DMS 273 treated with DMSO at 0.1 percent for 48 hours (cell line): ENCODE measurements around the gene CTRL.
"Not testable (repeated sequence)": the region's sequence is repeated elsewhere in the genome, so short reads cannot be mapped to it uniquely, and the experiment has no call there.

Source experiments
- DNase-seq: peaks from one replicate; lab custom pipeline; 2025; lab: John Stamatoyannopoulos, UW

The CTRL gene

GRCh38 chr16:67931712-67932461 lies at the start of gene CTRL:
TSS of gene CTRL (minus strand) at chr16:67931862. CDS start at chr16:67931852, 10 bp downstream.
- DNase-seq, result no peak

DNA sequence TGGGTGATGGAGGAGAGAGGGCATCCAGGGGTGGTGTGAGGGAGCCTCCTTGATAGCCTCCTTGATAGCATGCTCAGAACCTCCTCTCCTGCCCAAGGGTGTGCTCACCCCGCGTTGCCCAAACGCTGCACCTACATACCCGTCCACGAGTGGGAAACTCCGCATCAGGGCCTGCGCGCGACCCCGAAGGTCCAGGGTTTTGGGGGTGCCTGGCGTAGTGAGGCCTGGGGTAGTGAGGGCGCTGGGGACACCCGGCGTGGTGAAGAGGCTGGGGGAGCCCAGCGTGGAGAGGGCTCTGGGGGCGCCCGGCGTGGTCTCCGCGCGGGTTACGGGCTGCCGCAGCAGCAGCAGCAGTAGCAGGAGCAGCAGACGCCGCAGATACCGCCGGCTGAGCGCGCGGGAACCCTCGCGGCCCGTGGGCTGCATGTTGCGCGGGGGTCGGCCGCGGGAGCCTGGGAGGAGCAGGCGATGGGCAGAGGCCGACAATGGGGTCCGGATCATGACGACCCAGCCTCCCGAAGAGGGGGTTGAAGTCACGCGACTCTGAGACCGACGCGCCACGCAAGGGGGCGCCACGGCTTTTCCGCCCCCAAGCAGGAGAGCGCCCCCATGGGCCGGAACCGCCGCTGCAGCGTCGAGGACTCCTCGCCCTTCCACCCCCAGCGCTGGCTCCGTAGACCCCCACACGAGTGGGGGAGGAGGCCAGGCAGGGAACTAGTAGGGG lies 48.5 kb upstream of the CTRL start, which contains the start of gene DPEP3:
Gene DPEP3, minus strand, starts transcription at position 545 of the 724 bp plus-strand sequence. Its CDS starts 119 bp downstream, at position 426.
- DNase-seq, result no peak

DNA sequence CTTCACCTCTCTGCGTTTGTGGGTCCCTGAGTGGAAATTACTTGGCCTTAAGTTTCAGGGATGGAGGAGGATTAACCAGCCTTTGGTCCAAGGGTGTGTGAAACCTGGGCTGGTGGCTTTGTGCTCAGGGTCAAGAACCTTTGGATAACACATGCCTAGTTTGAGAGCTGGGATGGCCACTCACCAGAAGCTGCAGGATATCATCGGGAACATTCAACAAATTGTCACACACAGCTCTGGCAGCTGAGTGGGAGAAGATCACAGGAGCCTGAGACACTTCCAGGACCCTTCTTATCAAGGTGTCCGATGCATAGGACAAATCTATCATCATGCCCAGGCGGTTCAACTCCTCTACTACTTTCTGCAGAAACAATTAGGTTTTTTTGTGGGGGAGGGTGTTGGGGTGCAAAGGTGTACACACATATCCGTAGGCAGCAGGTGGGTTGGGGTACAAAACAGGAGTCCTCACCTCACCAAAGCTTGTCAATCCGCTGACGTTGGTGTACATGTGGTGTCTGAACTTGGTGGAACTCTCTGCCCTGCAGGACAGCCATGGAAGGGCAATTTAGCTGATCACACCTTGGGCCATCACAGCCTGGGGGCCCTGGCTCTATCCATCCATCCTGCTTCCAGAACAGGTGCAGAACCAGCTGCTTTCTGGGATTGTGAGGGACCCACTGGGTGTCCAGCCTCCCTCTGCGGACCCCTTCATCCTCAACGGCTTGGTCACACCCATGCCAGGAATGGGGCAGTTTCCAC lies 46.0 kb upstream of the CTRL start:
- no peak for DNase-seq

- no peak for DNase-seq
Measured at GRCh38 chr16:67977005-67977404, 45.3 kb upstream of the CTRL start.

GRCh38 chr16:67976205-67976604 lies 44.5 kb upstream of the CTRL start:
- DNase-seq, result no peak

- DNase-seq, result no peak
Measured at GRCh38 chr16:67975321-67976105, 43.9 kb upstream of the CTRL start.

GRCh38 chr16:67972285-67972684 lies 40.6 kb upstream of the CTRL start:
- DNase-seq, result not testable (repeated sequence)

GRCh38 chr16:67971111-67971510 lies 39.4 kb upstream of the CTRL start:
- DNase-seq, result no peak

DNA sequence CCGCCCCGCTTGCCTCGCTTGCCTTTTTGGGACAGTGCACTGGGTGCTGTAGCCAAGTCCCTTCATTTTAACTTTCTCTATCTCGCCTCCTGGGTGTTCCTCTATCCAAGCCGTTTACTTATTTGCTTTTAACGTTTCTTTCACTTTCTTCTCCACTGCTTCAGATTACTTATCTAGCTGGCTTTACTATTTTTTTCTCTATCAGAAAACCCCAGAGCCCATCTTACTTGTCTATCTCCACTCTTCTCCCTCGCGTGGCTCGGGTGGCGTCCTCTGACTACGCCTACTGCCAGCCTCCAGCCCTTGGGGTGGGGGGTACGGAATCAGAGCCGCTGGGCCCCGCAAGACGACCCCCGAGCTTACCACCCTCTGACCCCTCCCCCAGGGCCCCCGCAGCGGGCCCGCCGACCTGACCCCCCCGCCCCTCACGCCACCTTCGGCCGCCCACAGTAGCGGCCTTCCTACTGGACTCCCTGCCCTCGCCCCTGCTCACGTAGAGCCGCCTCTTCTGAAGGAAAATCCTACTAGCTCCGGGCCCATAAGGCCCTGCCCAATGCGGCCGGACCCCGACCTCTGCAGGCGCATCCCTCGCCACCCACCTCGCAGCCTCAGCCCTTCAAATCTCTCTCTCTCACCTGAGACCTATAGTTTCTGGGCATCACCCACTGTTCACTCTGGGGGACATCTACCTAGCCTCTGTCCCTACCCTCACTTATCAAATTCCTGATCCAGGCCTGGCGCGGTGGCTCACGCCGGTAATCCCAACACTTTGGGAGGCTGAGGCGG lies 37.8 kb upstream of the CTRL start:
- no peak for DNase-seq

- no peak for DNase-seq
Measured at GRCh38 chr16:67968400-67969253, 37.0 kb upstream of the CTRL start, which contains the start of gene SLC12A4. TSS of gene SLC12A4 (minus strand) at chr16:67968637. CDS start at chr16:67968553, 84 bp downstream.

GRCh38 chr16:67967958-67968399 lies 36.3 kb upstream of the CTRL start:
- no peak for DNase-seq

DNA sequence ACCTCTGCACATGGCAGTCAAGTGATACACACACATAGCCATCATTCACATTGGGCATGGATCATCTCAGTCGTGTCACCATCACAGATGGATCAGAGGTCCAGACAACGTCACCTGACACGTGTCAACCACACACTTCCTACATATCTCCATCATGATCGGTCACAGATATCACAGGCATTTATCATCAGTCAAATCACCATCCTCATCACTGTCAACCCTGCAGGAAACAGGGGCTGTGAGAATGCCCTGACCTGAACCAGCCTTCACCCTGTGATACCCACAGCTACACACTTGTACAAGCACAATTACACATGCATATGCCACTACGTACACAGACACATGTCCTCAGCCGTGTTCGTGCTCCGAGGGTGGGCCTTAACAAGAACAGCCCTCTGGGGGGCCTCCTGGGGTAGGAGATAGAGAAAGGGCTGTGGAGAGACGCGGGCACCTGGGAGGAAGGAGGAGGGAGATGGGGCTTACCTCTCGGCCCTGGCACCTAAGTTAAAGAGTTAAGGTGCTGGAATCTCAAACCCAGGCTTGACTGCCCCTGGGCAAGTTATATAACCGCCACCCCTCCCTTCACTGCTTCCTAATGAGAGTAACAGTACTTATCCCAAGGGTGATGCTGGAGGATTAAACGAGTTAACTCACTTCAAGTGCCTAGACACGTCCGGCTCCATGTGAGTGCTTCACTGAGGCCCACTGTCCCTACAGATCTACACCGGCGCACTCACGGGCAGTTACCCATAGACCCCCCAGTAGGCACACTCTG lies 35.7 kb upstream of the CTRL start:
- no peak for DNase-seq

DNA sequence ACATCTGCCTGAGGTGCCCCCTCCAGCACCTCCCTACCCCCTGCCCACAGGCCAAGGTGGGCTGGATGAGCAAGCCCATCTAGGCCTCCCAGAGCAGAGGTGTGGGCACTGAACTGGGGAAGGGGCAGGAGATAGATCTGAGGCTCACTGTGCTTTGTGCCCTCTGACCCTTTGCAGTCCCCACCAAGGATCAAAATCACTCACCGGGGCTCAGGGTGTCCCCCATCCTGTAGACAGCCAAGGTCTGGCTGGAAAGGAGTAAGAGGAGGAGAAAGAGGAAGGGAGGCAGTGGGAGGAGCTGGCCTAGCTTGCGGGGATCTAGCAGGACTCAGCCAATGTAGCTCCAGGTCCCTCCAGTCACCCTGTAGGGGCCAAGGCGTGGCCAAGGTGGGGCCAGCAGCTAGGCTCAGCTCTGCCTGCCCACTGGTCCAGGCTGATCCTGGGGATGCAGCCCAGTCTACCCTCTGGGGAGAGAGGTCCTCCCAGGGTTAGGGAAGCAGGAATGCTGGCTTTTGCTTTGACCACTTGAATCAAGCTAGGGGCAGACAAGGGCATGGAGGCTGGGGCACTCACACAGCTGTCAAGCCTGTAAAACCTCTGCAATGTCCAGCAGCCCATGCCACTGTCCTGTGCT lies 35.0 kb upstream of the CTRL start:
- no peak for DNase-seq

DNA sequence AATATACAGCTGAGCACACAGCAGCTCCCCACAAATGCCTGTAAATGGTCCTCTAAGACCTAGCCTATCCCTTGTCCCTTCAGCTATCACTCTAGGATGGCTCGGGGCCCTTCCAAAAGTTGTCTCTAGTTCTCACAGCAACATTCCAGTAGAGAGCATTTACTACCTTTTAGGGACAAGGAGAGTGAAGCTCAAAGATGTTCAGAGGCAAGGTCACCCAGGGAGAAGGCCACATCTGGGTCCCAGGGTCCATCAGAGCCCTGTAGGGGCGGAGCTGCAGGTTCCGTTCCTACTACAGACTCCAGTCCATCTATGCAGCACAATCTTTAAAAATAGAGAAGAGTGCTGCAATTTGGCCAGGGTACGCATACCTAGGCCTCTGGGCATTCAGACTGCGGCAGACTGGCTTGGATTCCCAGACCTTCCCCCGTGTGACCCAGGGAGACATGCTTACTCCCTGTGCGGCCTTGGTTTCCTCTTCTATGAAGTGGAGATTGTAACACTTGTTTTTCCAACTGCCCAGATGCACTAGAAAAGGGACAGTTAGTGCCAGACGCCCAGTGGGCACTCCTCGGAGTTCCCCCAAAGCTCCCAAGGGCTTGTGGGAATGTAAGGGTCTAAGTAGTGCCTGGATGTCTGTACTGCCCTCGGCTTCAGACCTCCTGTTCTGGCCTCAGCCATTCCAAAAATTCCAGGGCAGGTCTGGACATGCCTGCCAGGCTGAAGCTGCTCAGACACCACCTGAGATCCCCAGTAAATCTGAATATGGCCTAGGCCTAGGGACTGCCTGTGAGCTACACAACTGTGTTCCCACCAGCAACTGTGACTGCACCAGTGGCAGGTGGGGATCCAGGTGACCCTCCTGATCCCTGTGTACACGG lies 34.2 kb upstream of the CTRL start:
- no peak for DNase-seq

GRCh38 chr16:67964477-67965131 lies 32.9 kb upstream of the CTRL start:
- DNase-seq, result no peak

DNA sequence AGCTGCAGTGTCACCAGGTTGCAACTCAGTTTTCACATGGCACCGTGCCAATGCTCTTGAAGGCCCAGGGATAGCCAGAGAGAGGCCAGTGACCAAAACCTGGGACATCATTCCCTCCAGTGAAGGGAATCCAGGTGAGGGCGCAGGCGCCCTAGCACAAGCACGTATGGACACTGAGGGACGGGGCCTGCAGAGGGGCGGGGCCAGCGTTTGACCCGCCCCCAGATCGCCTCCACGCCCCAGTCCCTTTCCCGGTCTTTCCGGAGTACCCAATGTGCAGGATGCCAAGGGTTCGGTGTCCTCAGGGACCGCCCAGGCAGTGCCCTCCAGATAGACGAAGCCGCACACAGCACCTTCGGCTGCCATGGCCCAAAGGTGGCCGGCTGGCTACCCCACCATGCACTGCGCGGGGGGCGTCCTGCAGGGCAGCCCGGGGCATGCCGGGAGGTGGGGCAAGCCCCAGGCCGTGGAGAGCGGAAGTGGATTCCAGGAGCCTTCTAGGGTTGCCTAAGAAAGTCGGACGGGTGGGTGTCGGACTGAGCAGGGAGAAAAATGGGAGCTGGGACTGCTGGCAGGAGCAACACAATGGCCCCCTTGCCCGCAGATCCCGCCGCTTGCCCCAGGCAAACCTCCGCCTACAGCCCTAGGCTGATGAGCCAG lies 32.1 kb upstream of the CTRL start:
- no peak for DNase-seq

- no peak for DNase-seq
Measured at GRCh38 chr16:67963292-67963661, 31.6 kb upstream of the CTRL start.
